Neuronal stem cell (in vitro differentiated cells): ENCODE measurements around the gene CLIP1.

Source experiments
- DNase-seq: peaks from one replicate; pipeline ENCODE4 v3.0.0-alpha.2; 2013; ENCODE audit warnings: low spot score
- H2AFZ ChIP-seq: one replicate; pipeline ENCODE4 v1.6.1; 2013; ENCODE audit warnings: mild to moderate bottlenecking, low read length, inconsistent platforms
- H2AK5ac ChIP-seq: 2 replicates; pipeline ENCODE4 v1.6.1; 2013; ENCODE audit warnings: low read depth, mild to moderate bottlenecking, inconsistent platforms, low read length, moderate library complexity, mixed read lengths
- H2BK120ac ChIP-seq: 2 replicates; pipeline ENCODE4 v1.6.1; 2013; ENCODE audit warnings: low read depth, mild to moderate bottlenecking, inconsistent platforms, low read length, moderate library complexity, mixed read lengths
- H2BK12ac ChIP-seq: one replicate; pipeline ENCODE4 v1.6.1; 2013; ENCODE audit warnings: low read length, inconsistent platforms
- H2BK15ac ChIP-seq: 2 replicates; pipeline ENCODE4 v1.6.1; 2013; ENCODE audit warnings: mild to moderate bottlenecking, low read length, inconsistent platforms, mixed read lengths
- H2BK5ac ChIP-seq: one replicate; pipeline ENCODE4 v1.6.1; 2013; ENCODE audit warnings: inconsistent platforms, mild to moderate bottlenecking, low read length, moderate library complexity
- H3K14ac ChIP-seq: one replicate; pipeline ENCODE4 v1.6.1; 2013; ENCODE audit warnings: low read length, inconsistent platforms
- H3K18ac ChIP-seq: 2 replicates; pipeline ENCODE4 v1.6.1; 2013; ENCODE audit warnings: low read length, inconsistent platforms
- H3K23ac ChIP-seq: 2 replicates; pipeline ENCODE4 v1.6.1; 2013; ENCODE audit warnings: low read depth, mild to moderate bottlenecking, mixed read lengths, low read length, inconsistent platforms; ENCODE audit not compliant: poor library complexity
- H3K27ac ChIP-seq: replicated peaks from 3 replicates; pipeline ENCODE4 v1.5.1; 2013; ENCODE audit warnings: low read length, inconsistent platforms
- H3K27me3 ChIP-seq, 3 experiments: 2 replicates each; pipeline ENCODE4 v1.6.1; 2013; ENCODE audit warnings: low read length in 3 of 3, mild to moderate bottlenecking in 2 of 3, inconsistent platforms in 1 of 3, low read depth in 1 of 3, mixed read lengths in 1 of 3, moderate library complexity in 1 of 3; ENCODE audit not compliant: control insufficient read depth in 3 of 3, insufficient read depth in 3 of 3
- H3K36me3 ChIP-seq, 2 donors: replicated peaks in 1 of 2; 2 replicates each; pipeline ENCODE4 v1.6.1; 2013; ENCODE audit warnings: low read length in 2 of 2; ENCODE audit not compliant: control insufficient read depth in 2 of 2, insufficient read depth in 2 of 2
- H3K4ac ChIP-seq: 2 replicates; pipeline ENCODE4 v1.6.1; 2013; ENCODE audit warnings: inconsistent platforms, mild to moderate bottlenecking, low read length, moderate library complexity
- H3K4me1 ChIP-seq, 2 donors: 1 replicate in 1 of 2; 2 replicates in 1 of 2; pipeline ENCODE4 v1.6.1; 2013; ENCODE audit warnings: low read length in 2 of 2, low read depth in 1 of 2; ENCODE audit not compliant: control insufficient read depth in 2 of 2, insufficient read depth in 1 of 2
- H3K4me2 ChIP-seq: one replicate; pipeline ENCODE4 v1.6.1; 2013; ENCODE audit warnings: mild to moderate bottlenecking, low read length, inconsistent platforms; ENCODE audit not compliant: insufficient read depth, poor library complexity, severe bottlenecking
- H3K4me3 ChIP-seq, 2 donors: 2 replicates each; pipeline ENCODE4 v1.5.1; 2013; ENCODE audit warnings: low read length in 2 of 2, mild to moderate bottlenecking in 2 of 2, inconsistent platforms in 1 of 2, moderate library complexity in 1 of 2
- H3K79me1 ChIP-seq: one replicate; pipeline ENCODE4 v1.6.1; 2013; ENCODE audit warnings: low read depth, mild to moderate bottlenecking, inconsistent platforms, low read length, moderate library complexity
- H3K9ac ChIP-seq: one replicate; pipeline ENCODE4 v1.6.1; 2013; ENCODE audit warnings: mild to moderate bottlenecking, low read depth, low read length, inconsistent platforms; ENCODE audit not compliant: poor library complexity
- H3K9me3 ChIP-seq, 2 donors: replicated peaks in 1 of 2; 2 replicates each; pipeline versions ENCODE3 to v1.6.1; 2013; ENCODE audit warnings: low read length in 2 of 2, mild to moderate bottlenecking in 2 of 2, inconsistent platforms in 1 of 2, low read depth in 1 of 2, mixed read lengths in 1 of 2, moderate library complexity in 1 of 2; ENCODE audit not compliant: control insufficient read depth in 2 of 2, insufficient read depth in 1 of 2
- H4K8ac ChIP-seq: one replicate; pipeline ENCODE4 v1.6.1; 2013; ENCODE audit warnings: low read depth, mild to moderate bottlenecking, inconsistent platforms, low read length, moderate library complexity
- H4K91ac ChIP-seq: one replicate; pipeline ENCODE4 v1.6.1; 2013; ENCODE audit warnings: low read length, low read depth, mild to moderate bottlenecking, inconsistent platforms; ENCODE audit not compliant: poor library complexity
- WGBS, 2 donors: extraction: QIAGEN DNeasy Blood & Tissue Kit; methylation state at CpG; one replicate each; pipeline ENCODE4 v1.1.7; 2013; ENCODE audit warnings: missing lambda C conversion rate in 2 of 2, mixed read lengths in 1 of 2; ENCODE audit not compliant: insufficient read length in 2 of 2, insufficient replicate concordance in 1 of 2; ENCODE audit errors: extremely low coverage in 2 of 2; 5-methylcytosine and 5-hydroxymethylcytosine counted together

The CLIP1 gene

DNA sequence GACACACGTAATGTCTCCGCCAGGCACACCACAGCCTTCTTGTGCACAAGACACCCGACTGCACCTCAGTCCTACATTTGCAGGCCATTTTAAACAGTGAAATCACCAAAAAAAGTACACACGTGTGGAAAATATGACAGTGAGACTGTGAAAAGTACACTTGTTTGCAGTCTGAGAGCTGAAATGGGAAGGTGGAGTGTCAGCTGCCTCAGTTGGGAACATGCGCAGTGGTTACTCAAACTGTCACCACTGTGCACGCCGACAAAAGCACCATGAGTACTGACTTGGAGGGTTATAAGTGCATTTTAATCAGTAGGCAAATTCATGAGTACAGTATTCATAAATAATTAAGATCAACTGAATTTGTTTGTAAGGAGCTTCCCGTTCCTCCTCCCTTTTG lies 171.9 kb downstream of the CLIP1 start:
- Histone ChIP-seq H3K4ac (no peak overlapping the region), H3K23ac (no peak overlapping the region), H3K4me3 (no peak overlapping the region), H2BK15ac (no peak overlapping the region), H2AFZ (no peak overlapping the region), H3K9ac (no peak overlapping the region), H3K4me2 (no peak overlapping the region), H2BK120ac (no peak overlapping the region), H3K4me1 (no peaks in the 10 kb centered on the region), H3K18ac (no peak overlapping the region), H3K14ac (no peak overlapping the region), H3K79me1 (peaks cover 1% of the 10 kb centered on the region), H4K91ac (no peak overlapping the region), H4K8ac (no peak overlapping the region), H2AK5ac (no peak overlapping the region), H2BK5ac (no peak overlapping the region), H3K27ac (no peak overlapping the region), H3K27me3 (no peaks in the 10 kb centered on the region), H3K36me3 (peaks cover 2 to 29% of the 10 kb centered on the region in 2 donors), H3K9me3 (no peaks in the 10 kb centered on the region), H2BK12ac (no peak overlapping the region)
- no peak for DNase-seq
- WGBS, 2 donors, result no CpG with 5 or more reads among the region's 8 CpGs

DNA sequence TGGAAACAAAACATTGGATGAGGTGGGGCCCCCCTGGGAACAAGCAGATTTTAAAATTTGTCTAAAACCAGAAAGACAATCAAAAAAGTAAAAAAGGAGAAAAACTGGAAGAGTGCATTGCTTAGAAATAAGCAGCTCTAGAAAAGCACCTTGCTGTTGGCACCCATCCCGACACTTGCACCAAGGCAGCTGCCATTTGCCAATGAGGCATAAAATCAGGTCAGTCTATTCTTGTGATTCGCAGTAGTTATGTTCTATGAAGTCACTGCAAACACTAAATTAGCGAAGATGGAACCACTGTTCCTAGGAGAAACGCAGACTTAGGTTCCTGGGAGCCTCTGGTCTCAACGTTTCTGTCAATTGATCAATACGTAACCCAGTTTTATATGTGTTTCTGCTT lies 172.4 kb downstream of the CLIP1 start:
- H2BK12ac ChIP-seq, result no peak overlapping the region
- WGBS, 2 donors, result no CpG with 5 or more reads among the region's 6 CpGs
- no peak overlapping the region for H3K4ac ChIP-seq
- no peak overlapping the region for H3K27ac ChIP-seq
- H3K79me1 ChIP-seq, result peaks cover 1% of the 10 kb centered on the region
- no peak overlapping the region for H3K4me2 ChIP-seq
- no peak overlapping the region for H3K23ac ChIP-seq
- H2BK5ac ChIP-seq, result no peak overlapping the region
- no peak overlapping the region for H2BK120ac ChIP-seq
- H3K14ac ChIP-seq, result no peak overlapping the region
- no peak overlapping the region for H4K8ac ChIP-seq
- peaks cover 2 to 29% of the 10 kb centered on the region in 2 donors for H3K36me3 ChIP-seq
- H3K9me3 ChIP-seq, result no peaks in the 10 kb centered on the region
- H3K9ac ChIP-seq, result no peak overlapping the region
- H3K27me3 ChIP-seq, result no peaks in the 10 kb centered on the region
- no peak overlapping the region for H2AFZ ChIP-seq
- no peak for DNase-seq
- H3K18ac ChIP-seq, result no peak overlapping the region
- no peak overlapping the region for H2BK15ac ChIP-seq
- H2AK5ac ChIP-seq, result no peak overlapping the region
- H3K4me3 ChIP-seq, result no peak overlapping the region
- H4K91ac ChIP-seq, result no peak overlapping the region
- no peaks in the 10 kb centered on the region for H3K4me1 ChIP-seq

DNA sequence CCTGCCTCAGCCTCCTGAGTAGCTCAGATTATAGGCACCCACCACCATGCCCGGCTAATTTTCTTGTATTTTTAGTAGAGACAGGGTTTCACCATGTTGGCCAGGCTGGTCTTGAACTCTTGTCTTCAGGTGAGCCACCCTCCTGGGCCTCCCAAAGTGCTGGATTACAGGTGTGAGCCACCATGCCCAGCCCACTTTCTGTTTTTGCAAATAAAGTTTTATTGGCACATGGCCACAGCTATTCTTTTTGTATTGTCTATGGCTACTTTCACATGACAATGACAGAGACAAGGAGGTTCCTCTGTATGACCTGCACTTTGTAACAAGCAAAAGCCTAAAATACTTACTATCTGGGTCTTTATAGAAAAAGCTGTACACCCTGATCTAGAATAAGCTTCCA lies 176.9 kb downstream of the CLIP1 start:
- Histone ChIP-seq H2AK5ac (no peak overlapping the region), H4K8ac (no peak overlapping the region), H2BK15ac (no peak overlapping the region), H3K27me3 (no peaks in the 10 kb centered on the region), H2BK12ac (no peak overlapping the region), H3K14ac (no peak overlapping the region), H3K9ac (no peak overlapping the region), H3K9me3 (no peaks in the 10 kb centered on the region), H3K27ac (no peak overlapping the region), H4K91ac (no peak overlapping the region), H3K23ac (no peak overlapping the region), H3K18ac (no peak overlapping the region), H2BK120ac (no peak overlapping the region), H3K4me2 (no peak overlapping the region), H3K4ac (no peak overlapping the region), H3K4me3 (no peak overlapping the region), H2BK5ac (no peak overlapping the region), H3K36me3 (peaks cover 4 to 48% of the 10 kb centered on the region in 2 donors), H3K4me1 (no peaks in the 10 kb centered on the region), H3K79me1 (no peaks in the 10 kb centered on the region), H2AFZ (no peak overlapping the region)
- no CpG with 5 or more reads among the region's 1 CpG for whole genome bisulfite sequencing, 2 donors
- DNase-seq, result no peak

DNA sequence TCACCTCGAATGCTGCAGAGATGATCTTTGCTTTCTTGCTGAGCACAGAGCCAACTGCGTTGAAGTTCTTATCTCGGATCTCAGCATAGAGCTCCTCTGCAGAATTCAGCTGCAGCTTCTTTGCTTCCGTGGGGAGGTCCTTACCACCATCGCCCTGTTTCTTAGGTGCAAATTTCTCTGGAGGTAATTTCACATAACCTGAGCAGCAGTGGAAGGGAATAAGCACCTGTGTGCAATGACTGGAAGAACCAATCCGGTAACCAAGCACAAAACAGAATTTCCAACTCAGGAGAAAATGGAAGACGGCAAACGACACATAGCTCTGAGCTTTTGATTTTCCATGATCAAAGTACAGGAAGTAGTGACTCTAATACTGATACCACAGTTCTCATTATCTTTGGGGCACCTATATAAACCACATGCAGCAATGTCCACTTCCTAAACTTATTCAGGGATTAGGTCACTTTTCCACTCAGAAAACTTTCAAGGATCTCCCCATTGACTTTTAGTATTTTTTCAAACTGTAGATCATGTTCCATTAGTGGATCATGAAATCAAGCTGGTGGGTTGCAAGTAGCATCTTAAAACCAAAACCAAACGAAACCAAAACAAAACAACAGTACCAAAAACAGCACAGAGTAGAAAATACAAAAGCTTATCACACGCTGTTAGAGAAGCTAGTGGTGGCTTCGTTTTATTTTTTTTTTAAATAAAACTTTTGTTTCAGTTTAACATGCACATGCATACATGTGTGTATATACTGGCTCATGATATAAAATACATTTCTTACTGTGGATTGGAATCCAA lies 177.7 kb downstream of the CLIP1 start:
- no peak overlapping the region for H2BK15ac ChIP-seq

More for the DNA sequence above, 177.7 kb downstream of the CLIP1 start:
- Histone ChIP-seq H2BK12ac (no peak overlapping the region), H2AK5ac (no peak overlapping the region), H3K27ac (no peak overlapping the region), H3K4me1 (no peaks in the 10 kb centered on the region), H2BK120ac (no peak overlapping the region), H3K79me1 (no peaks in the 10 kb centered on the region), H4K8ac (no peak overlapping the region), H2BK5ac (no peak overlapping the region), H3K14ac (no peak overlapping the region), H3K23ac (no peak overlapping the region), H2AFZ (no peak overlapping the region), H4K91ac (no peak overlapping the region), H3K4ac (no peak overlapping the region), H3K4me3 (no peak overlapping the region), H3K27me3 (no peaks in the 10 kb centered on the region), H3K36me3 (peaks cover 4 to 48% of the 10 kb centered on the region in 2 donors), H3K9me3 (no peaks in the 10 kb centered on the region), H3K4me2 (no peak overlapping the region), H3K9ac (no peak overlapping the region), H3K18ac (no peak overlapping the region)
- no peak for DNase-seq
- WGBS, 2 donors, result no CpG with 5 or more reads among the region's 11 CpGs
